ENCODE measurements around the gene ITGA1.

ITGA1 gene

GRCh38 chr5:52772668-52773067, 15.0 kb upstream of the ITGA1 start:
- no peak for DNase-seq

GRCh38 chr5:52773342-52773741, 14.4 kb upstream of the ITGA1 start:
- no peak for DNase-seq

DNA sequence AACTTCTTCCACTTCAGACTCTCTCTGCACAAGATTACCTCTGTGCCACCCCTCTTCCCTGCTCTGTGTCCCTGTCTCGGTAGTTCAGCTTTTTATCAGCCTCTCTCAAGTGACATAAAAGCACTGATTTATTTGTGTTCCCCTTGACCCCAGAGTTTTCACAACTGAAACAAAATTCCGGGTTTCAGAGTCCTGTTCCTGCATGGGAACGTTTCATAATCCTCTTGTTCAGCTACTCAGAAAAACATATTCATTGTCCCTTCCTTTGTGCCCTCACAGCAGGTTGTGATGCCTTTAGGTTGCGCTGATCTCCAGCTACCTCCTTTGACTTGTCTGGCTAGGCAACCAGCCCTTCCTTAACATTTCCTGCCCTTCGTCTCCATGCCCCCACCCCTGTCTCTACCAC, 13.7 kb upstream of the ITGA1 start:
- DNase-seq, result no peak

DNA sequence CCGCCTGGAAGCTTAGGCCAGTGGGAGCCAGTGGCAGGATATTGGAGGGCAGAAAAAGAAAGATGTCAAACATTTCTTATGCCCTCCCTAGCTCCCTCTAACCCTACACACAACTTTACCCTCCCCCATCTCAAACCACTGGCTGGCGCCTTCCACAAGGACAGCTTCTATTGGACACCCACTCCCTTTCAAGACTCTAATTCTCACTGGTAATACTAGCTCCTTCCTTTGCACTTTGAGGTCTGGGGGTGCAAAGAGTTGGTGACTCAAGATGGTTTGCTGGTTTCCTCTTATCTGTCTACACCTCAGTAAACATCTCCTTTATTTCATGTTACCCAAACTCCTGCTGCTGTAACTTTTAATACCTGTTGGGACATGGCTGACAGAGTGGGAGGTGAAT, 11.6 kb upstream of the ITGA1 start:
- DNase-seq, result no peak

- no peak for DNase-seq
Observed at GRCh38 chr5:52777186-52777585, 10.5 kb upstream of the ITGA1 start.

- DNase-seq, result no peak
Observed at GRCh38 chr5:52778781-52779180, 8.9 kb upstream of the ITGA1 start.

GRCh38 chr5:52779213-52779612, 8.5 kb upstream of the ITGA1 start:
- DNase-seq, result no peak

GRCh38 chr5:52783226-52783959, 4.3 kb upstream of the ITGA1 start:
- DNase-seq, result no peak

GRCh38 chr5:52784737-52785136, 3.0 kb upstream of the ITGA1 start:
- DNase-seq, result no peak

GRCh38 chr5:52786391-52786790, 1.3 kb upstream of the ITGA1 start:
- DNase-seq, result no peak

DNA sequence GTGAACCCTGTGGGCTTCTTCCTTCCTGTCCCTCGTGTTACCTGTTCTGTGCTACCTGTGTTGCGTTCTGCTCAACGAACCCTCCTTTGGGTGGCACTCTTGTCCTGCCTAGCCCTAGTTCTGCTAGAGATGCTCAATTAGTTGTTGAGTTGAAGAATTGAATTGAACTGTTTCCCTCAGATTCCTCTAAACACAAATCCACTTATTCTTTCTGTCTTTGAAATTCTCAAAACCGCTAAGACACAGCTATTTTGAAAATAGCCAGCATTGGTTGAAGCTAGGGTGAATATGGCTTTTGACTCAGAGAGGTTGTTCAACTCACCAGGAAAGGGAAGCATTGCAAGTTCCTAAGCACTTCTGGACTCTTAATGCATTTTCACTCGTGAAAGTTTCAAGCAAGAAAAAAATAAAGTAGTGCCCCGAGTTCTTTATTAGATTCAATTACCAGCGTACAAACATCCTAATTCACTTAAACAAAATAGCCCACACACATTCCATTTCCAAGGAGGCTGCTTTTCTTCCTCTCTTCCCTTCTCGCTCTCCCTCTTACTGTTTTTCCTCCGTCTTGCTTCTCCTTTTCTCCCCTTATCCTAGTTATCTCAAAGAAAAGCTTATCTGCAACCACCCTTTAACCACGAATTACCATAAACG, 642 bp upstream of the ITGA1 start:
- DNase-seq, result no peak

DNA sequence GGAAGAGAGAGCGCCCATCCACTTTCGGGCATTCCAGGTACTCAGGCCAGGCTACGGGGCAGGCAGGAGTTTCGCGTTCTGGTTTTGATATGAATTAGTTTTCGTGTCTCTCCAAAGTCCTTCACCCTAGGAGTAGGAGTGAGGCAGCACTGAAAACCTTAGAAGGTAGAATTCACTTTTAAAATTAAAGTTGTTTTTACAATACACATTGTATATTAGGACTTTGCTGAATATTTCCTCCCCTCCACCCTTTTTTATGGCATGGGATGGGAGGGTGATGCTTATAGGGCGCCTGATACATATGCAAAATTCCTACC, 747 bp downstream of the ITGA1 start:
- DNase-seq, result no peak

- DNase-seq, result no peak
Observed at GRCh38 chr5:52789378-52789777, 1.7 kb downstream of the ITGA1 start.

- no peak for DNase-seq
Observed at GRCh38 chr5:52789851-52790250, 2.1 kb downstream of the ITGA1 start.

GRCh38 chr5:52791366-52791765, 3.6 kb downstream of the ITGA1 start:
- no peak for DNase-seq

DNA sequence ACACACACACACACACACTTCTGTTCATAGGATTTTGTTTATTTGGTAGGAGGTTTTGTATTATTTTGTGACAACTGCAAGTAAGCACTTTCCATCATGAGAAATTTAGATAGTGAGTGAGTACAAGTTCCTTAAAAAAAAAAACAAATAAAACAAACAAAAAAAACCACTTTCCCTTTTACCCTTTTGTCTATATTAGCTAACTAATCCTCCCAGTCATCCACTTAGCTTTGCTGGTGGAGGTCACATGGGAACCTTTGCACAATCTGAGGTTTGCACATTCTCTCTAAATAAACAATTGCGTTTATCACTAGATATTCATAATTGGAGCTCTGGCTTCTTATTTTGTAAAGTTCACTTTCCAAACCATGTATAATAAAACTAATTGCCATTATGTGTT, 6.8 kb downstream of the ITGA1 start:
- no peak for DNase-seq

DNA sequence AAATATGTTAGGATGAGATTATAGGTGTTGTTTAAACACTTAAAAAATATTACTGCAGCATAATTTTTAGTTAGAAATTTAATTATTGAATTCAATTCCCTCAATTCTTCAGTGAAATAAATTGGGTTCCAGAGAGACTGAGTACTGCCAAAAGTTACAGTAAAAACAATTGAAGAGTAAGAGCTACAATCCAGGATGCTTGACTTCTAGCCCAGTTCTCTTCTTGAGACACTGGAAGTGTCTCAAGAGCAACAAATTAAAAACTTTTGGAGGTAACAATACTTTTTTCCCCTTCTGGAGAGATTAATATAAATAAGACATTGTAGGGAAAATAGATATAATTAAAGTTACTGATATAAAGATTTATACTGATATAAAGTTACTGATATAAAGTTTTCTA, 8.3 kb downstream of the ITGA1 start:
- DNase-seq, result no peak

DNA sequence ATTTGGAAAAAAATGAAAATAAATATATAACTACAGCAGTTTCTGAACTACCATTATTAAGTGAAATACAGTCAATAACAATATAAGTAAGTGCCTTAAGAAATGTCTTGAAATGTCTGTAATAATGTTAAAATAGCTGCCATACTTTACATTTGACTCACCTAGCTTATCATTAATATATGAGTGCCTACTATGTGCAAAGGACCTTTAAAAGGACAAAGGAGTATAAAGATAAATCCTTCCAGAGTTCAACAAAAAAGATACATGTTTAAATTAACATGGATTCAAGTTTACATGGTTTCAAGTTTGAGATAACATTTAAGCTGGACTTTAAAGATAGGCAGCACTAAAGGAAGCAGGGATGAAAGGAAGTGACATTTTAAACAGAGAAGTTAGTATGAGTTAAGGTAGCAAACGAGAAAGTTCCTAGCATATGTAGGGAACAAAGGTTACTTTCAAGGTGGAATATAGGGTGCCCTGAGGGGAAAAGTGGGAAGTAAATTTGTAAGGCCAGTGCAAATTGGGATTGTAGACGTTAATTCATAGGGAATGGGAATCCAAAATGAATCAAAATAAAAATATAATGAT, 8.9 kb downstream of the ITGA1 start:
- no peak for DNase-seq

DNA sequence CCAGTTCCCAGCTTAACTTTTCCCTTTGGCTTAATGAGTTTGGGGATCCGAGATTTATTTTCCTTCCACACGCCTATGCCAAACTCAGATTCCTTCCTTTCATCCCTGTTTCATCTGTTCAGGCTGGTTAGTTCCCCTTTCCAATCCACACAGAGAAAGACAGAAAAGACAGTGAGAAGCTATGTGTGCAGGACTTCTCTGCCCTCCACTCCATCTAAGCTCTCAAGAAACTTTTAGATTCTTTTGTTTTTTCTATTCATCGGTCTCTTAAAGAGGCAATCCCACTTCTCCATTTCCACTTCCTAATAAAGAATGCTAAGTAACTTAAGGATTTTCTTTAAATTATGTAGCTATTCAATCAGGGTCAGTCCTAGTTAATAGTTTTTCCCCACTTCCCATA, 11.2 kb downstream of the ITGA1 start:
- DNase-seq, result no peak

- peak; percentile 68 for DNase-seq
Observed at GRCh38 chr5:52799358-52799982, 11.8 kb downstream of the ITGA1 start.

- DNase-seq, result peak; percentile 97
Observed at GRCh38 chr5:52799983-52800393, 12.3 kb downstream of the ITGA1 start.

DNA sequence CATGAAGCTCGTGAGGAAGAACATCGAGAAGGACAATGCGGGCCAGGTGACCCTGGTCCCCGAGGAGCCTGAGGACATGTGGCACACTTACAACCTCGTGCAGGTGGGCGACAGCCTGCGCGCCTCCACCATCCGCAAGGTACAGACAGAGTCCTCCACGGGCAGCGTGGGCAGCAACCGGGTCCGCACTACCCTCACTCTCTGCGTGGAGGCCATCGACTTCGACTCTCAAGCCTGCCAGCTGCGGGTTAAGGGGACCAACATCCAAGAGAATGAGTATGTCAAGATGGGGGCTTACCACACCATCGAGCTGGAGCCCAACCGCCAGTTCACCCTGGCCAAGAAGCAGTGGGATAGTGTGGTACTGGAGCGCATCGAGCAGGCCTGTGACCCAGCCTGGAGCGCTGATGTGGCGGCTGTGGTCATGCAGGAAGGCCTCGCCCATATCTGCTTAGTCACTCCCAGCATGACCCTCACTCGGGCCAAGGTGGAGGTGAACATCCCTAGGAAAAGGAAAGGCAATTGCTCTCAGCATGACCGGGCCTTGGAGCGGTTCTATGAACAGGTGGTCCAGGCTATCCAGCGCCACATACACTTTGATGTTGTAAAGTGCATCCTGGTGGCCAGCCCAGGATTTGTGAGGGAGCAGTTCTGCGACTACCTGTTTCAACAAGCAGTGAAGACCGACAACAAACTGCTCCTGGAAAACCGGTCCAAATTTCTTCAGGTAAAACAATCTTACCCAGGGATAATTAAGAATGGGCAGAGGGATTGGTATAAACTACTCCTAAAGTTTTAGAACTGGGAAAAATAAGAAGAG, 12.9 kb downstream of the ITGA1 start:
- peak; percentile 79 for DNase-seq

DNA sequence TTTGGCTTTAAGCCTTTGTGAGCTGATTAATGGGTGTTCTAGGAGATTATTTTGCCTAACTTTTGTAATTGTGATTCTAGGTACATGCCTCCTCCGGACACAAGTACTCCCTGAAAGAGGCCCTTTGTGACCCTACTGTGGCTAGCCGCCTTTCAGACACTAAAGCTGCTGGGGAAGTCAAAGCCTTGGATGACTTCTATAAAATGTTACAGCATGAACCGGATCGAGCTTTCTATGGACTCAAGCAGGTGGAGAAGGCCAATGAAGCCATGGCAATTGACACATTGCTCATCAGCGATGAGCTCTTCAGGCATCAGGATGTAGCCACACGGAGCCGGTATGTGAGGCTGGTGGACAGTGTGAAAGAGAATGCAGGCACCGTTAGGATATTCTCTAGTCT, 13.6 kb downstream of the ITGA1 start:
- DNase-seq, result no peak

Data from activated CD8-positive, alpha-beta memory T cell treated with anti-CD3 and anti-CD28 coated beads, Interleukin-2, amount 50 U/mL, for 48 hours (primary cell).